Muscle layer of duodenum (tissue), 2 donors: Measurements from ENCODE around the gene TMEM114.

Source experiments
- H3K27ac ChIP-seq: one replicate; pipeline ENCODE4 v1.7.0; 2013; ENCODE audit warnings: mild to moderate bottlenecking, low read length
- H3K27me3 ChIP-seq: one replicate; pipeline ENCODE4 v1.7.0; 2013; ENCODE audit warnings: low read depth, mild to moderate bottlenecking, control low read depth, low read length
- H3K36me3 ChIP-seq, 2 donors: one replicate each; pipeline ENCODE4 v1.7.0; 2013; ENCODE audit warnings: low read length in 2 of 2, control low read depth in 1 of 2, mild to moderate bottlenecking in 1 of 2; ENCODE audit not compliant: insufficient read depth in 2 of 2, control insufficient read depth in 1 of 2
- H3K4me1 ChIP-seq, 2 donors: one replicate each; pipeline ENCODE4 v1.7.0; 2013; ENCODE audit warnings: low read length in 2 of 2, mild to moderate bottlenecking in 2 of 2, control low read depth in 1 of 2, moderate library complexity in 1 of 2; ENCODE audit not compliant: insufficient read depth in 2 of 2, control insufficient read depth in 1 of 2
- H3K4me3 ChIP-seq, 2 donors: one replicate each; pipeline ENCODE4 v1.7.0; 2013; ENCODE audit warnings: low read length in 2 of 2, low read depth in 1 of 2, mild to moderate bottlenecking in 1 of 2
- H3K9me3 ChIP-seq, 2 donors: one replicate each; pipeline ENCODE4 v1.7.0; 2013; ENCODE audit warnings: low read length in 2 of 2, control low read depth in 1 of 2, mild to moderate bottlenecking in 1 of 2; ENCODE audit not compliant: control insufficient read depth in 1 of 2
- donor health status: healthy.

The TMEM114 gene

GRCh38 chr16:8554881-8555280 is 35.4 kb downstream of the TMEM114 start:
- no peak overlapping the region for H3K4me3 ChIP-seq
- H3K27me3 ChIP-seq, result no peaks in the 10 kb centered on the region
- peaks cover 0 to 3% of the 10 kb centered on the region in 2 donors for H3K9me3 ChIP-seq

GRCh38 chr16:8554022-8554421 is 36.3 kb downstream of the TMEM114 start:
- H3K27ac ChIP-seq, result no peak overlapping the region

More at GRCh38 chr16:8554881-8555280, 35.4 kb downstream of the TMEM114 start:
- no peaks in the 10 kb centered on the region for H3K4me1 ChIP-seq
- no peak overlapping the region for H3K27ac ChIP-seq
- H3K36me3 ChIP-seq, result no peaks in the 10 kb centered on the region

GRCh38 chr16:8552487-8553221 is 37.7 kb downstream of the TMEM114 start:
- H3K4me3 ChIP-seq, result no peak overlapping the region
- no peak overlapping the region for H3K27ac ChIP-seq
- H3K36me3 ChIP-seq, result no peaks in the 10 kb centered on the region
- H3K27me3 ChIP-seq, result no peaks in the 10 kb centered on the region
- H3K4me1 ChIP-seq, result no peaks in the 10 kb centered on the region
- H3K9me3 ChIP-seq, result peaks cover 0 to 3% of the 10 kb centered on the region in 2 donors

More at GRCh38 chr16:8554022-8554421, 36.3 kb downstream of the TMEM114 start:
- Histone ChIP-seq H3K36me3 (no peaks in the 10 kb centered on the region), H3K4me3 (no peak overlapping the region), H3K27me3 (no peaks in the 10 kb centered on the region), H3K4me1 (no peaks in the 10 kb centered on the region), H3K9me3 (peaks cover 0 to 3% of the 10 kb centered on the region in 2 donors)

GRCh38 chr16:8551388-8552332 is 38.7 kb downstream of the TMEM114 start:
- H3K9me3 ChIP-seq, result peaks cover 0 to 3% of the 10 kb centered on the region in 2 donors
- no peaks in the 10 kb centered on the region for H3K4me1 ChIP-seq
- H3K27ac ChIP-seq, result no peak overlapping the region
- H3K27me3 ChIP-seq, result no peaks in the 10 kb centered on the region
- H3K36me3 ChIP-seq, result no peaks in the 10 kb centered on the region
- H3K4me3 ChIP-seq, result no peak overlapping the region

- H3K4me1 ChIP-seq, result no peaks in the 10 kb centered on the region
- peaks cover 0 to 3% of the 10 kb centered on the region in 2 donors for H3K9me3 ChIP-seq
- H3K27me3 ChIP-seq, result no peaks in the 10 kb centered on the region
- H3K36me3 ChIP-seq, result no peaks in the 10 kb centered on the region
- no peak overlapping the region for H3K4me3 ChIP-seq
- H3K27ac ChIP-seq, result no peak overlapping the region
Measured at GRCh38 chr16:8550728-8551387, 39.5 kb downstream of the TMEM114 start.

- Histone ChIP-seq H3K9me3 (peaks cover 0 to 3% of the 10 kb centered on the region in 2 donors), H3K27me3 (no peaks in the 10 kb centered on the region)
Measured at GRCh38 chr16:8549843-8550412, 40.4 kb downstream of the TMEM114 start.

GRCh38 chr16:8548166-8548565 is 42.1 kb downstream of the TMEM114 start:
- H3K27ac ChIP-seq, result no peak overlapping the region
- no peaks in the 10 kb centered on the region for H3K4me1 ChIP-seq
- peaks cover 0 to 3% of the 10 kb centered on the region in 2 donors for H3K9me3 ChIP-seq
- no peak overlapping the region for H3K4me3 ChIP-seq
- H3K36me3 ChIP-seq, result no peaks in the 10 kb centered on the region
- no peaks in the 10 kb centered on the region for H3K27me3 ChIP-seq

More at GRCh38 chr16:8549843-8550412, 40.4 kb downstream of the TMEM114 start:
- Histone ChIP-seq H3K36me3 (no peaks in the 10 kb centered on the region), H3K27ac (no peak overlapping the region), H3K4me3 (no peak overlapping the region), H3K4me1 (no peaks in the 10 kb centered on the region)

- H3K4me1 ChIP-seq, result no peaks in the 10 kb centered on the region
- no peaks in the 10 kb centered on the region for H3K27me3 ChIP-seq
- no peak overlapping the region for H3K4me3 ChIP-seq
- no peak overlapping the region for H3K27ac ChIP-seq
- H3K9me3 ChIP-seq, result peaks cover 0 to 3% of the 10 kb centered on the region in 2 donors
- H3K36me3 ChIP-seq, result no peaks in the 10 kb centered on the region
Measured at GRCh38 chr16:8547762-8548161, 42.5 kb downstream of the TMEM114 start.

GRCh38 chr16:8544406-8544805 is 45.9 kb downstream of the TMEM114 start:
- Histone ChIP-seq H3K36me3 (no peaks in the 10 kb centered on the region), H3K27ac (no peak overlapping the region), H3K4me1 (no peaks in the 10 kb centered on the region), H3K4me3 (no peak overlapping the region), H3K9me3 (no peaks in the 10 kb centered on the region), H3K27me3 (no peaks in the 10 kb centered on the region)

- no peak overlapping the region for H3K27ac ChIP-seq
- H3K27me3 ChIP-seq, result no peaks in the 10 kb centered on the region
- H3K9me3 ChIP-seq, result no peaks in the 10 kb centered on the region
- H3K4me1 ChIP-seq, result no peaks in the 10 kb centered on the region
- H3K4me3 ChIP-seq, result no peak overlapping the region
- no peaks in the 10 kb centered on the region for H3K36me3 ChIP-seq
Measured at GRCh38 chr16:8543258-8543657, 47.1 kb downstream of the TMEM114 start.

- no peaks in the 10 kb centered on the region for H3K4me1 ChIP-seq
Measured at GRCh38 chr16:8542393-8542792, 47.9 kb downstream of the TMEM114 start.

More at GRCh38 chr16:8542393-8542792, 47.9 kb downstream of the TMEM114 start:
- Histone ChIP-seq H3K27ac (no peak overlapping the region), H3K9me3 (no peaks in the 10 kb centered on the region), H3K36me3 (no peaks in the 10 kb centered on the region), H3K4me3 (no peak overlapping the region), H3K27me3 (no peaks in the 10 kb centered on the region)
